AG09319 (cell line): ENCODE measurements around the gene FANCC.

Experiments used
- DNase-seq: peaks from one replicate; pipeline ENCODE4 v3.0.0-alpha.2; 2010; ENCODE audit warnings: low read depth; ENCODE audit errors: extremely low read depth
- TF ChIP-seq, protein P1 (sequence below): IDR thresholded peaks from 2 replicates; pipeline ENCODE4 v1.5.1; 2011; ENCODE audit warnings: low read depth, mild to moderate bottlenecking, inconsistent platforms, low read length, moderate library complexity

FANCC gene

GRCh38 chr9:95156074-95156473 is 161.4 kb downstream of the FANCC start:
- TF ChIP-seq, protein P1, sequence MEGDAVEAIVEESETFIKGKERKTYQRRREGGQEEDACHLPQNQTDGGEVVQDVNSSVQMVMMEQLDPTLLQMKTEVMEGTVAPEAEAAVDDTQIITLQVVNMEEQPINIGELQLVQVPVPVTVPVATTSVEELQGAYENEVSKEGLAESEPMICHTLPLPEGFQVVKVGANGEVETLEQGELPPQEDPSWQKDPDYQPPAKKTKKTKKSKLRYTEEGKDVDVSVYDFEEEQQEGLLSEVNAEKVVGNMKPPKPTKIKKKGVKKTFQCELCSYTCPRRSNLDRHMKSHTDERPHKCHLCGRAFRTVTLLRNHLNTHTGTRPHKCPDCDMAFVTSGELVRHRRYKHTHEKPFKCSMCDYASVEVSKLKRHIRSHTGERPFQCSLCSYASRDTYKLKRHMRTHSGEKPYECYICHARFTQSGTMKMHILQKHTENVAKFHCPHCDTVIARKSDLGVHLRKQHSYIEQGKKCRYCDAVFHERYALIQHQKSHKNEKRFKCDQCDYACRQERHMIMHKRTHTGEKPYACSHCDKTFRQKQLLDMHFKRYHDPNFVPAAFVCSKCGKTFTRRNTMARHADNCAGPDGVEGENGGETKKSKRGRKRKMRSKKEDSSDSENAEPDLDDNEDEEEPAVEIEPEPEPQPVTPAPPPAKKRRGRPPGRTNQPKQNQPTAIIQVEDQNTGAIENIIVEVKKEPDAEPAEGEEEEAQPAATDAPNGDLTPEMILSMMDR: no peak
- DNase-seq: no peak

DNA sequence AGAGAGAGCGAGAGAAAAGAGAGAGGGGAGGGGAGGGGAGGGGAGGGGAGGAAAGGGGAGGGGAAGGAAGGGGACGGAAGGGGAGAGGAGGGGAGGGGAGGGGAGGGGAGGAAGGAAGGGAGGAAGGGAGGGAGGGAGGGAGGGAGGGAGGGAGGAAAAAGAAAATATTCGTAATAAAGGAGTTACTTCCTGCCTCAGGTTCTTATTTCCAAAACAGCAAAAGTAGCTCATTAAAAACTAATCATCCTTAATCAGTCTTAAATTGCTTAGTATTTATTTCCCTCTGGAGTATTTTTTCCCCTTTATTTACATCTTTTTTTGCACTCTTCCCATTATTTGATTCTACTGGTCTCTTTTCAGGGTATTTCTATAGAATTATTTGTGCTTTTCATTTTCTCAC is 162.3 kb downstream of the FANCC start:
- TF ChIP-seq, protein P1: no peak
- DNase-seq: no peak

- TF ChIP-seq, protein P1: no peak
- DNase-seq: no peak
Observed at GRCh38 chr9:95150903-95151302, 166.6 kb downstream of the FANCC start.

GRCh38 chr9:95148208-95148520 is 169.3 kb downstream of the FANCC start:
- TF ChIP-seq, protein P1: no peak
- no peak for DNase-seq

- no peak for DNase-seq
- TF ChIP-seq, protein P1: no peak
Observed at GRCh38 chr9:95147452-95148207, 169.9 kb downstream of the FANCC start.

GRCh38 chr9:95143591-95144561 is 173.6 kb downstream of the FANCC start:
- TF ChIP-seq, protein P1: no peak
- DNase-seq: peak; percentile 79

DNA sequence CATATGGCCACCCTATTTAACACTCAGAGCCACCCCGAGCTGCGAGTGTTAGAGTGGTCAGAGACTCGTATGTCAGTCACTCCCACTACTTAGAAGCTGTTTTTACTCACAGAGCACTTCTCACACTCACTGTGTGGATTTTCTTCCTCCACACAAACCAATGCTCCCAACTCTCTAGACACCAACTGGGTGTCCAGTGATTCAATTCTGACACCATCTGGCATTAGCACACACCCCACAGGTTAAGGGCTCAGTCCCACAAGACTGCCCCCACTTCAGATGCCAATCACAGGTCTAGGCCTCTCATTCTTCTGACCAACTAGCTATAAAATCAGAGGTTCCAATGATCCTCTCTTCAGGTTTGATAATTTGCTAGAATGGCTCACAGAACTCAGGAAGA is 174.8 kb downstream of the FANCC start:
- TF ChIP-seq, protein P1: no peak
- no peak for DNase-seq
